ENCODE measurements around the gene RUNDC3A. TPM values are rescaled to one million over a fixed set of nuclear protein-coding genes. Genes with fewer than 3 reads are reported as not detected.

The RUNDC3A gene
- total RNA-seq, 1 experiment from 2014 or later = 5.2 TPM

DNA sequence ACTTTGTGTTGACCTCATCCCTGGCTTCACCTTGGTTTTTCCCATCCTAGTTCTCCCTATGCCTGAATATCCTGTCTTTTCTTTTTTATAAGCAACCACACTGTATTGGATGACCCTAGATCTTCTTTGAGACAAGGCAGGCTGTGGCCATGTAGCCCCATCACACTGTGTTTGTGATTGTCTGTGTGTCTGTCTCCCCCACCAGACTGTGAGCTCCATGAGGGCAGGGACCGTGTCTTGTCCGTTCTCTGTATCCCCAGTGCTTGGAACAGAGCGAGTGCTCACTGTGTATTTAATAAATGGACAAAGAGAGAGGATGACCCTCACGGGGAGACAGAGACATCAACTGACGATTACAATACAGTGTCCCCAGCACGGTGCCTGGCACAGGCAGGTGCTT, 9.1 kb downstream of the RUNDC3A start:
- Mint-ChIP-seq H3K27me3 (ENCODE audit: low read depth) (peaks cover 37% of the 10 kb centered on the region), H3K27ac (no peak overlapping the region; the same call in 1 of the 2 replicates), H3K4me3 (peak overlapping the region; percentile 79), H3K9me3 (no peaks in the 10 kb centered on the region), H3K4me1 (peaks cover 22% of the 10 kb centered on the region), H3K36me3 (peaks cover 17% of the 10 kb centered on the region)
- CTCF ChIA-PET = interaction anchor here (1.3 to 6.6 kb wide), 12 partner anchors 7 to 120 kb away, joined by 3 to 77 read pairs (median 12); partner anchors contain the start of genes FAM171A2, GRN, RUNDC3A and SLC25A39
- ATAC-seq (no peak), DNase-seq (ENCODE audit: low spot score) (no peak)
- POLR2A ChIA-PET = interaction anchor here (0.8 to 2.7 kb wide), 4 partner anchors 9 to 131 kb away, joined by 3 to 28 read pairs (median 7); partner anchors contain the start of genes RUNDC3A, TMUB2 and UBTF
- TF ChIP-seq STAT6 (CRISPR knock-in tag; conservative IDR thresholded peaks at IDR 0.05; ENCODE audit: low read depth) (no peak), AFF4 (CRISPR knock-in tag; IDR thresholded peaks at IDR 0.05; ENCODE audit: borderline replicate concordance) (no peak), NR2C2 (CRISPR knock-in tag; IDR thresholded peaks at IDR 0.05) (no peak), IRF2 (CRISPR knock-in tag; IDR thresholded peaks at IDR 0.05; ENCODE audit: borderline replicate concordance, low read depth) (no peak)

DNA sequence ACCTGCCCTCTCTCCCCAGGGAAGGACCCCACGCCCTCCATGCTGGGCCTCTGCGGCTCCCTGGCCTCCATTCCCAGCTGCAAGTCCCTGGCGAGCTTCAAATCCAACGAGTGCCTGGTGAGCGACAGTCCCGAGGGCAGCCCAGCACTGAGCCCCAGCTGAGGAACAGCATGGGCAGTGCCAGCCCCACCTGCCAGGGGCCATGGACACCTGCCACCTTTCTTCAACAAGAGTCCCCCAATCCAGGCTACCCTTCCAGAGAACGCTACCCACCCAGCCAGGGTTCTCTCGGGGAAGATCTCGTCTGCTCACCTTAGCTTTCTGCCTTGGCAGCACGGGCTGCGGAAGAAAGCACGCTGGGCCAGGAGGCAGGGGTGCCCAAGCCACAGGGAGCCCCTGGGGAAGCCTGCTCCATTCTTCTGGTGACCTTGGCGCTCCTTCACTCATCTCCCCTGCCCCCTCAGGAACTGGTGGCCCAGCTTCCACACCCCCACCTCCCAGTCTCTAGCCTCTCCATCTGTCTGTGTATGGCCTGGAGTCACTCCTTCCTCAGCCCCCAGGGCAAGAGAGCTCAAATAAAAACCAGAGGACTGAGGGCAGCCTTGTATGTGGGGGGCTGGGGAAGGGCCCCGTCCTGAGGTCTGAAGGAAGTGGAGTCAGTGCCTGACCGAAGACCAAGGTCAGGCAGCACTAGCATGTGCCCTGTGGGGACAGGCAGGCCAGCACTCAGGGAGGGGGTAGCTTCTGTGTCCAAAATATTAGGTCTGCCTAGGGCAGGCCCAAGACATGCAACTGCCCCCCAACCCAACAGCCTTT, 9.9 kb downstream of the RUNDC3A start:
- peaks cover 33% of the 10 kb centered on the region for H3K27me3 Mint-ChIP-seq (ENCODE audit: low read depth)
- CTCF ChIA-PET = interaction anchor here (1.1 to 6.6 kb wide), 10 partner anchors 9 to 114 kb away, joined by 3 to 77 read pairs (median 20); partner anchors contain the start of genes FAM171A2, GRN and UBTF
- no peak for DNase-seq (ENCODE audit: low spot score)
- no peaks in the 10 kb centered on the region for H3K9me3 Mint-ChIP-seq
- ATAC-seq = no peak
- H3K4me1 Mint-ChIP-seq = peaks cover 16% of the 10 kb centered on the region
- peak overlapping the region; percentile 58; the same call in 1 of the 2 replicates for H3K27ac Mint-ChIP-seq
- POLR2A ChIA-PET = interaction anchor here (0.8 kb wide), 1 partner anchor 10 kb away, joined by 3 read pairs; the partner anchor contains the start of gene RUNDC3A
- no peak for TF ChIP-seq ZNF396 (CRISPR knock-in tag; IDR thresholded peaks at IDR 0.05; ENCODE audit: borderline replicate concordance)
- no peak for TF ChIP-seq NR1H2 (CRISPR knock-in tag; IDR thresholded peaks at IDR 0.05)
- H3K4me3 Mint-ChIP-seq = no peak overlapping the region
- H3K36me3 Mint-ChIP-seq = peaks cover 17% of the 10 kb centered on the region

- no peak overlapping the region for H3K27ac Mint-ChIP-seq
- no peaks in the 10 kb centered on the region for H3K9me3 Mint-ChIP-seq
- ChIA-PET CTCF (interaction anchor here (0.9 to 6.6 kb wide), 6 partner anchors 11 to 110 kb away, joined by 3 to 77 read pairs (median 8); partner anchors contain the start of gene GRN), POLR2A (interaction anchor here (0.6 to 0.8 kb wide), 2 partner anchors 12 to 101 kb away, joined by 3 read pairs; partner anchors contain the start of genes RUNDC3A and UBTF)
- DNase-seq (ENCODE audit: low spot score) (no peak), ATAC-seq (no peak)
- peaks cover 17% of the 10 kb centered on the region for H3K36me3 Mint-ChIP-seq
- no peak overlapping the region for H3K4me3 Mint-ChIP-seq
- H3K27me3 Mint-ChIP-seq (ENCODE audit: low read depth) = peaks cover 17% of the 10 kb centered on the region
- peaks cover 17% of the 10 kb centered on the region for H3K4me1 Mint-ChIP-seq
- TF ChIP-seq PRRX2 (CRISPR knock-in tag; IDR thresholded peaks at IDR 0.05) = no peak
- TF ChIP-seq, protein P1, sequence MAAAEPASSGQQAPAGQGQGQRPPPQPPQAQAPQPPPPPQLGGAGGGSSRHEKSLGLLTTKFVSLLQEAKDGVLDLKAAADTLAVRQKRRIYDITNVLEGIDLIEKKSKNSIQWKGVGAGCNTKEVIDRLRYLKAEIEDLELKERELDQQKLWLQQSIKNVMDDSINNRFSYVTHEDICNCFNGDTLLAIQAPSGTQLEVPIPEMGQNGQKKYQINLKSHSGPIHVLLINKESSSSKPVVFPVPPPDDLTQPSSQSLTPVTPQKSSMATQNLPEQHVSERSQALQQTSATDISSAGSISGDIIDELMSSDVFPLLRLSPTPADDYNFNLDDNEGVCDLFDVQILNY (CRISPR knock-in tag; IDR thresholded peaks at IDR 0.05) = no peak
- TF ChIP-seq HMGA2 (CRISPR knock-in tag; IDR thresholded peaks at IDR 0.05) = no peak
- TF ChIP-seq ESRRA (CRISPR knock-in tag; IDR thresholded peaks at IDR 0.05; ENCODE audit: borderline replicate concordance) = no peak
- no peak for TF ChIP-seq STAT6 (CRISPR knock-in tag; conservative IDR thresholded peaks at IDR 0.05; ENCODE audit: low read depth)
- no peak for TF ChIP-seq ELF4 (CRISPR knock-in tag; IDR thresholded peaks at IDR 0.05; ENCODE audit: low read depth)
- TF ChIP-seq ATF6 (CRISPR knock-in tag; IDR thresholded peaks at IDR 0.05) = no peak
- no peak for TF ChIP-seq ZBTB43 (CRISPR knock-in tag; IDR thresholded peaks at IDR 0.05)
Measured at GRCh38 chr17:44320066-44320465, 11.7 kb downstream of the RUNDC3A start.

Data from WTC11 (cell line).